ENCODE measurements around the gene BAX.

BAX gene

GRCh38 chr19:48933382-48933932 lies 21.2 kb upstream of the BAX start, which contains the start of gene DHDH:
Gene DHDH (plus strand): TSS chr19:48933699. CDS start chr19:48933722, 23 bp downstream.
- peak; percentile 44 to 70 (median 61) for DNase-seq

- DNase-seq, result no peak
Observed at GRCh38 chr19:48934837-48935236, 19.8 kb upstream of the BAX start.

- DNase-seq, result no peak
Observed at GRCh38 chr19:48935864-48936263, 18.8 kb upstream of the BAX start.

- no peak for DNase-seq
Observed at GRCh38 chr19:48938256-48938655, 16.4 kb upstream of the BAX start.

GRCh38 chr19:48940902-48941301 lies 13.8 kb upstream of the BAX start:
- DNase-seq, result no peak

- DNase-seq, result no peak
Observed at GRCh38 chr19:48943081-48943480, 11.6 kb upstream of the BAX start.

GRCh38 chr19:48945415-48945814 lies 9.3 kb upstream of the BAX start:
- DNase-seq, result no peak

GRCh38 chr19:48945817-48946216 lies 8.9 kb upstream of the BAX start:
- DNase-seq, result no peak

- DNase-seq, result no peak
Observed at GRCh38 chr19:48946463-48947257, 8.0 kb upstream of the BAX start.

- DNase-seq, result no peak
Observed at GRCh38 chr19:48947258-48947542, 7.5 kb upstream of the BAX start.

- DNase-seq, result no peak
Observed at GRCh38 chr19:48950159-48950558, 4.5 kb upstream of the BAX start.

- DNase-seq, result no peak
Observed at GRCh38 chr19:48950830-48951519, 3.7 kb upstream of the BAX start.

- DNase-seq, result no peak
Observed at GRCh38 chr19:48953141-48953540, 1.5 kb upstream of the BAX start.

- DNase-seq, result no peak
Observed at GRCh38 chr19:48953990-48954594, 583 bp upstream of the BAX start.

GRCh38 chr19:48955308-48955958 lies 758 bp downstream of the BAX start:
- DNase-seq, result no peak

GRCh38 chr19:48958006-48958405 lies 3.3 kb downstream of the BAX start:
- no peak for DNase-seq

- DNase-seq, result no peak
Observed at GRCh38 chr19:48959341-48960239, 4.9 kb downstream of the BAX start.

GRCh38 chr19:48961051-48961649 lies 6.5 kb downstream of the BAX start:
- DNase-seq, result no peak

- DNase-seq, result no peak
Observed at GRCh38 chr19:48961673-48962028, 7.0 kb downstream of the BAX start.

- peak in 2 of 4 experiments; percentile 18 to 44 for DNase-seq
Observed at GRCh38 chr19:48962029-48962848, 7.6 kb downstream of the BAX start.

GRCh38 chr19:48962849-48963165 lies 8.1 kb downstream of the BAX start:
- no peak for DNase-seq

All from activated CD4-positive, CD25-positive, alpha-beta regulatory T cell (primary cell).